ENCODE results near the gene SLC12A8.

SLC12A8 gene

GRCh38 chr3:125211523-125212090 is 941 bp downstream of the SLC12A8 start:
- TF ChIP-seq CTCF (IDR thresholded peaks at IDR 0.05; ENCODE audit: low read length) (no peak), EZH2 (optimal IDR thresholded peaks at IDR 0.05; ENCODE audit: low read depth, low read length) (no peak), EZH2phosphoT487 (IDR thresholded peaks at IDR 0.05; ENCODE audit: low read length) (no peak)
- Histone ChIP-seq H2AFZ (ENCODE audit: low read length) (no peak overlapping the region), H3K9me2 (replicated peaks; ENCODE audit: insufficient read depth, low read length) (no peaks in the 10 kb centered on the region), H4K20me1 (ENCODE audit: insufficient read depth, low read length) (no peaks in the 10 kb centered on the region), H3K27me3 (replicated peaks; ENCODE audit: insufficient read depth, low read length) (no peaks in the 10 kb centered on the region), H3K4me2 (ENCODE audit: low read depth, low read length) (peak overlapping the region; percentile 77; the same call in 1 of the 2 replicates), H3K4me3 (ENCODE audit: low read length) (no peak overlapping the region), H3K79me2 (ENCODE audit: low read length) (no peaks in the 10 kb centered on the region), H3K36me3 (replicated peaks; ENCODE audit: insufficient read depth, low read length) (no peaks in the 10 kb centered on the region), H3F3A (ENCODE audit: insufficient read depth, low read length) (no peaks in the 10 kb centered on the region), H3K9ac (ENCODE audit: low read length) (no peak overlapping the region), H3K4me1 (ENCODE audit: low read length) (no peaks in the 10 kb centered on the region), H3K27ac (ENCODE audit: low read length) (no peak overlapping the region), H3K9me3 (replicated peaks; ENCODE audit: insufficient read depth, low read length) (no peaks in the 10 kb centered on the region)
- DNase-seq, result no peak

DNA sequence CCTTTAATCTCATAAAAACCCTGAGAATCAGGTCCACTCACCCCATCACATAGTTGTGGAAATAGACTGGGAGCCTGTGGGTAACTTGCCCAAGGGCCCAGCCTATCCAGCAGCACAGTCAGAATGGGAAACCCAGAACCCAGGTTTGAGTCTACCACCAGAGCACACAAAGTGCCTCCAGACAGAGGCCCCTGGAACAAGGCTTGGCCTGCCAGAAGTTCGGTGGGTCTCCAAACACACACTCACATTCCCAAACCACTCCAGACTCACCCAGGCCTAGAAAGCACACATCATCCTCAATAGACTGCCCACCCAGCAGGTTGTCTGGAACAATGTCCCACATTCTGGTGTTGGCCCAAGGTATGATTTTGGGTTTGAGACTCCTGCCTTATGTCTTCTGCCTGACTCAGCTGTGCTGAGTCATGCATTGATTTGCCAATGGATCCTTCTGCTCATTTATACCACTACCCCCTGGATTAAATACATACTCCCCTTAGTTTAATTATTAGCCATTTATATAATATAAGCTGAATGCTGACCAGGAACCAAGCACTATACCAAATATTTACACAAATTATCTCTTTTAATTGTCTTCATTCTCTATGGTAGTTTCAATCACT is 4.5 kb downstream of the SLC12A8 start:
- no peaks in the 10 kb centered on the region for H3K36me3 ChIP-seq (replicated peaks; ENCODE audit: insufficient read depth, low read length)
- no peaks in the 10 kb centered on the region for H3K9me3 ChIP-seq (replicated peaks; ENCODE audit: insufficient read depth, low read length)
- no peaks in the 10 kb centered on the region for H3K79me2 ChIP-seq (ENCODE audit: low read length)
- H3K4me1 ChIP-seq (ENCODE audit: low read length), result no peaks in the 10 kb centered on the region
- DNase-seq, result no peak
- H3K9me2 ChIP-seq (replicated peaks; ENCODE audit: insufficient read depth, low read length), result no peaks in the 10 kb centered on the region
- H3F3A ChIP-seq (ENCODE audit: insufficient read depth, low read length), result no peaks in the 10 kb centered on the region
- H2AFZ ChIP-seq (ENCODE audit: low read length), result no peak overlapping the region
- TF ChIP-seq CTCF (IDR thresholded peaks at IDR 0.05; ENCODE audit: low read length) (no peak), EZH2phosphoT487 (IDR thresholded peaks at IDR 0.05; ENCODE audit: low read length) (no peak), EZH2 (optimal IDR thresholded peaks at IDR 0.05; ENCODE audit: low read depth, low read length) (no peak)
- H3K9ac ChIP-seq (ENCODE audit: low read length), result no peak overlapping the region
- no peak overlapping the region for H3K4me3 ChIP-seq (ENCODE audit: low read length)
- H3K4me2 ChIP-seq (ENCODE audit: low read depth, low read length), result no peak overlapping the region
- no peaks in the 10 kb centered on the region for H3K27me3 ChIP-seq (replicated peaks; ENCODE audit: insufficient read depth, low read length)
- no peaks in the 10 kb centered on the region for H4K20me1 ChIP-seq (ENCODE audit: insufficient read depth, low read length)
- H3K27ac ChIP-seq (ENCODE audit: low read length), result no peak overlapping the region

- Histone ChIP-seq H3K27ac (ENCODE audit: low read length) (no peak overlapping the region), H2AFZ (ENCODE audit: low read length) (no peak overlapping the region), H3K9me2 (replicated peaks; ENCODE audit: insufficient read depth, low read length) (no peaks in the 10 kb centered on the region), H3K4me1 (ENCODE audit: low read length) (no peaks in the 10 kb centered on the region), H3K9me3 (replicated peaks; ENCODE audit: insufficient read depth, low read length) (no peaks in the 10 kb centered on the region), H3K36me3 (replicated peaks; ENCODE audit: insufficient read depth, low read length) (no peaks in the 10 kb centered on the region), H3F3A (ENCODE audit: insufficient read depth, low read length) (no peaks in the 10 kb centered on the region), H3K79me2 (ENCODE audit: low read length) (no peaks in the 10 kb centered on the region), H3K4me3 (ENCODE audit: low read length) (no peak overlapping the region), H3K27me3 (replicated peaks; ENCODE audit: insufficient read depth, low read length) (no peaks in the 10 kb centered on the region), H3K9ac (ENCODE audit: low read length) (no peak overlapping the region), H3K4me2 (ENCODE audit: low read depth, low read length) (no peak overlapping the region), H4K20me1 (ENCODE audit: insufficient read depth, low read length) (no peaks in the 10 kb centered on the region)
- no peak for TF ChIP-seq EZH2phosphoT487 (IDR thresholded peaks at IDR 0.05; ENCODE audit: low read length)
- no peak for TF ChIP-seq CTCF (IDR thresholded peaks at IDR 0.05; ENCODE audit: low read length)
- no peak for TF ChIP-seq EZH2 (optimal IDR thresholded peaks at IDR 0.05; ENCODE audit: low read depth, low read length)
- DNase-seq, result no peak
Observed at GRCh38 chr3:125207507-125207906, 5.0 kb downstream of the SLC12A8 start.
